ES-I3 (cell line): ENCODE results near the gene GPR35.

Experiments
- H3K36me3 ChIP-seq: 2 replicates; pipeline ENCODE4 v1.6.1; 2013; ENCODE audit warnings: mild to moderate bottlenecking, low read length, control low read depth, moderate library complexity; ENCODE audit not compliant: insufficient read depth
- H3K4me1 ChIP-seq: 2 replicates; pipeline ENCODE4 v1.6.1; 2013; ENCODE audit warnings: mild to moderate bottlenecking, control low read depth, low read length; ENCODE audit not compliant: insufficient read depth
- H3K9ac ChIP-seq: 2 replicates; pipeline ENCODE4 v1.6.1; 2013; ENCODE audit warnings: low read depth, mild to moderate bottlenecking, low read length, moderate library complexity
- H3K9me3 ChIP-seq: 2 replicates; pipeline ENCODE4 v1.6.1; 2013; ENCODE audit warnings: mild to moderate bottlenecking, low read length, moderate library complexity; ENCODE audit not compliant: control insufficient read depth, insufficient read depth

Gene GPR35

DNA sequence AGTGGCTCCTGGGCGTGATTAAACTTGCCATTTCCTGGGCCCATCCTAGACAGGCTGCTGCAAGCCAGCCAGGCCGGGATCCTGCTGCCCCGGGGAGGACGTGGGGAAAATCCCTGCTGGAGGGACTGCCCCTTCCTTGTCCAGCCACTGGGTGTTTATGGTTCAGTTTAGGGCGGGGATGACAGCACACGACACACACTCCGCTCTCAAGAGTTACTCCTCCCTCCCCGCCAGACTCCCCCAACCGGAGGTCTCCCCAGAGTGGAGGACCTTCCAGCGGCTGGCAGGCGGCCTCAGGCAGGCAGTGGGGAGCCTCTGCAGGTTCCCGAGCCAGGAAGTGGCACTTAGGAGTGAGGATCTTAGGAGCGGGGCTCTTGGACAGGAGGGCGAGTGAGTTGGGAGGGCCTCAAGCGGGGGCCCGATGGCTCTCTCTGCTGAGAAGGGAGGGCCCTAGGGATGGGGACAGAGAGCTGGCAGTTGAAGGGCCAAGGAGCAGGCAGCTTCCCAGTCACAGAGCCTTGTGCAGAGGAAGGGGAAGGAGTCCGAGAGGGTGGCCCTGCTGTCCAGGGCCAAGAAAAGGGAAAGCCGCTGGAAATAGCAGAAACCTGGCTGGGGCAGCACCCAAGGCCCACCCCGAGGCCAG is 5.7 kb upstream of the GPR35 start:
- H3K9ac ChIP-seq = no peak overlapping the region

GRCh38 chr2:240620149-240620731 is 5.0 kb upstream of the GPR35 start:
- Histone ChIP-seq H3K9me3 (peaks cover 7% of the 10 kb centered on the region; the same call in 1 of the 2 replicates), H3K9ac (no peak overlapping the region), H3K4me1 (peaks cover 5% of the 10 kb centered on the region; the same call in 1 of the 2 replicates), H3K36me3 (no peaks in the 10 kb centered on the region)

More for the DNA sequence above, 5.7 kb upstream of the GPR35 start:
- H3K9me3 ChIP-seq = peaks cover 7% of the 10 kb centered on the region; the same call in 1 of the 2 replicates
- no peaks in the 10 kb centered on the region for H3K36me3 ChIP-seq
- no peaks in the 10 kb centered on the region for H3K4me1 ChIP-seq

DNA sequence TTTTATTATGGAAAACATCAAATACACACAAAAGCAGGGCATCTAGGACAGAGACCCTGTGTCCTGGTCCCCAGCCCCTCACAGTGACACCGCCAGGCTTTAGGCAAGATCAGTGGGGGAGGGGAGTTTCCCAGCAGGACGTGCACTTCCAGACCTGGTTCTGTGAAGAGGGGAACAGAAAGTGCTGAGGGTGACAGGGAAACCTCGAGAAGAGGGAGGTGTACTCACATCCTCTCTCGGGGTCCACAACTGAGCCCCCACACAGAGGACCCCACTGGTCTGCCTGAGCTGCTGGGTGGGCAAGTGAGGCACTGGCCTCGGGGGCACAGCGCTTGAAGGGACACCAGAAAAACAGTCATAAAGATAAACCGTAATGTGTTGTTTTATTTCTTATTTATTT is 4.4 kb upstream of the GPR35 start:
- peaks cover 7% of the 10 kb centered on the region; the same call in 1 of the 2 replicates for H3K9me3 ChIP-seq
- no peaks in the 10 kb centered on the region for H3K36me3 ChIP-seq
- peaks cover 5% of the 10 kb centered on the region; the same call in 1 of the 2 replicates for H3K4me1 ChIP-seq
- no peak overlapping the region for H3K9ac ChIP-seq

- Histone ChIP-seq H3K9ac (no peak overlapping the region), H3K4me1 (peaks cover 5% of the 10 kb centered on the region; the same call in 1 of the 2 replicates), H3K36me3 (no peaks in the 10 kb centered on the region), H3K9me3 (peaks cover 4% of the 10 kb centered on the region; the same call in 1 of the 2 replicates)
Observed at GRCh38 chr2:240622060-240622411, 3.2 kb upstream of the GPR35 start.

DNA sequence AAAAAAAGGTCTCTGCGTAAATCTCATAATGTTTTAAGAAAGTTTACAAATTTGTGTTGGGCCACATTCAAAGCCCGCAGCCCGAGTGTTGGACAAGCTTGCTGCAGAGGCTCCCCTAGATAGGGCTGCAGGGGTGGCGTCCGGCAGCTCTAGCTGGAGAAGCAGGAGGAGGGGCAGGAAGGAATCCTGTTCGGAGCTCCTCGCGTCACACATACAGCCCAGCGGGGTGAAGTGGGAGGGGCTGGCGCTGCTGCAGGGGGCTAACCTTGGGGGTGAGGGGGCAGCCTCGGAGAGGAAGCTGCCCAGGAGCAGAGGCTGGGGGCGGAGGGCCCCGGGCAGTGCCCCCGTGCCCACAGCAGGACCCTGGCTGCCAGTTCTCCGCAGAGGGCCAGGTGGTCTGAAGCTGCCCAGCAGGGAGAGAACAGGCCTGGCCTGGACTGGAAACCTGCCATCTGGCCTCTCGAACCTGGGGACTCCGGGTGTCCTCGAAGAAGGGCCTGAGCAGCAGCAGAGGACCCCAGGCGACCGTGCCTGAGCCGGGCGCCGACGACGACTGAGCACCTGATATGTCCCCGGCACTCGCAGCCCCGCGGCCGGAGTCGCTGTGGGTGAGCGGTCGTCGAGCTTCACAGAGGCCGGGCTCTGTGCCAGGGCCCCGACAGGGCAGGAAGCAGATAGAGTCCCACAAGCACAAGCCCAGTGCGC is 2.6 kb upstream of the GPR35 start:
- H3K9ac ChIP-seq = no peak overlapping the region
- peaks cover under 1% of the 10 kb centered on the region; the same call in 1 of the 2 replicates for H3K9me3 ChIP-seq
- no peaks in the 10 kb centered on the region for H3K36me3 ChIP-seq
- H3K4me1 ChIP-seq = peaks cover 5% of the 10 kb centered on the region; the same call in 1 of the 2 replicates

- Histone ChIP-seq H3K4me1 (peaks cover 5% of the 10 kb centered on the region; the same call in 1 of the 2 replicates), H3K36me3 (no peaks in the 10 kb centered on the region), H3K9me3 (no peaks in the 10 kb centered on the region), H3K9ac (no peak overlapping the region)
Observed at GRCh38 chr2:240623531-240624010, 1.7 kb upstream of the GPR35 start.

DNA sequence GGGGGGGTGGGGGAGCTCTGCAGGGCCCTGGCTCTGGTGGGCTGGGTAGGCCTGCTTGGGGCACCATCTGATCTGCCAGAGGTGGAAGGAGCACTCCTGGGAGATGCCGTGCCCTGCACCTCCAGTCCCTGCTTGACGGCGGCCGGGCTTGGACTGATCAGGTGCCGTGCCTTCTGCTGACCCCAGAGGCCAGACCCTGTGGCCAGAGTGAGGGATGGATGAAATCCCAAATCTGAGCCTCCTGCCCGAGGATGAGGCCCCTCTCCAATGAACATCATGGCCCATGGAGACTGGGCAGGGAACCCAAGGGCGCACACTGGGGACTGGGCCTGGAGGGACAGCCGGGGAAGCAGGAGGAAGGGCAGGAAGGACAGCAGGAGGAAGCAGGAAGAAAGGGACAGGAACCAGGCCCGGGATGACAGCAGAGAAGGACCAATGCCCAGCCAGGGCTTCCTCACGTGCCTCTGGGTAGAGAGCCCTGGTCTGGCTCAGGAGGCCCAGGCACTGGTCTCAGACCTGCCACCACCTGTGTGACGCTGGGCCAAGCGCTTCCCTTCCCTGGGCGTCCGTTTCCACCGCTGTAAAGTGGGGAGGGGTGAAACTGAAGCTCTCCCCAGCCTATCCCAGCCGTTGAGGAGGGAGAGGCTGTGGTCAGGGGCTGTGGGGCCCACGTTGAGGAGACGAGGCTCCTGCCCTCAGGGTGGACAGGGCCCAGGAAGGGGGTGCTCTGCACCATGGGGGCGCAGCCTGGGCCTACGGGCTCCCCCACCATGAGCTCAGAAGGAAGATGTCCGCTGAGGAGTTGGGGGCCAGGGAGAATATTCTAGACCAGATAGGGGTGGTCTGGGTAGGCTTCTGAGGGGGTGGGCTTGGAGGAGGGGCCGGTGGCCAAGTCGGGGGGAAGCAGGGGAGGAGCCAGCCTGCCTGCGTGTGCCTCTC is 1.0 kb upstream of the GPR35 start:
- Histone ChIP-seq H3K9me3 (no peaks in the 10 kb centered on the region), H3K4me1 (peaks cover 5% of the 10 kb centered on the region; the same call in 1 of the 2 replicates), H3K36me3 (no peaks in the 10 kb centered on the region), H3K9ac (no peak overlapping the region)

DNA sequence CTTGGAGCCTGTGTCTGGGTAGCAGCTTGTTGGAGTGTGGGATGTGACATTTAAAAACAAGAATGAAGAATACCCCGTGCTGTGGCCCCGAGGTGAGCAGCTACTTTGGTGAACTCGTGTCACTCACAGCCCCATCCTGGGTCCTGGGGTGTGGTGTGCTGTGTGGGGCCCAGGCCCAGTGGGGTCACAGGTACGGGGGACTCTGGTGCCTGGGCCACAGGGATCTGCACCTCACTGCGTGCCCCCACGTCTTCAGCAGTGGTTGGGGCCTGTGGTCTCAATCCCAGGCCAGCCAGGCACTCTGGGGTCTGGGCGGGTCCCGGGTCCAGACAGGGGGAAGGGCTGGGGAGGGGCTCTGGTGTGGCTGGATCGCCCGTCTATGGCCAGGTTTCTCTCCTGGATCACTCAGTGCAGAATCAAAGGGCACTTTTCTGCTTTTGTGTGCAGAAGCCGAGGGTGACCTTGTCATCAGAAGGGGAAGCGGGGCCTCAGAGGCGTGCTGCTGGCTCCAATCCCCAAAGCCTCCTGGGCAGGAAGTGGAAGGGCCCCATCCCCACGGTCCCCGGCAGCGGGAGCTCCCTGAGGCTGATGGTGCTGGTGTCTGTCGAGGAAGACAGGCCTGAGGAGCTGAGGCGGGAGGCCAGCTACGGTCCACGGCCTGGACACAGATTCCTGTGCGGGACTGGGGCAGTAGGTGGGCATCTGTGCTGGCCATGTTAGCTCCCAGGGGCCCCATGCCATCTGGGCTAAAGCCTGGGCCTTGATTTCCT is 1.4 kb downstream of the GPR35 start:
- H3K4me1 ChIP-seq = peaks cover 5% of the 10 kb centered on the region; the same call in 1 of the 2 replicates
- no peak overlapping the region for H3K9ac ChIP-seq
- no peaks in the 10 kb centered on the region for H3K9me3 ChIP-seq
- H3K36me3 ChIP-seq = no peaks in the 10 kb centered on the region

DNA sequence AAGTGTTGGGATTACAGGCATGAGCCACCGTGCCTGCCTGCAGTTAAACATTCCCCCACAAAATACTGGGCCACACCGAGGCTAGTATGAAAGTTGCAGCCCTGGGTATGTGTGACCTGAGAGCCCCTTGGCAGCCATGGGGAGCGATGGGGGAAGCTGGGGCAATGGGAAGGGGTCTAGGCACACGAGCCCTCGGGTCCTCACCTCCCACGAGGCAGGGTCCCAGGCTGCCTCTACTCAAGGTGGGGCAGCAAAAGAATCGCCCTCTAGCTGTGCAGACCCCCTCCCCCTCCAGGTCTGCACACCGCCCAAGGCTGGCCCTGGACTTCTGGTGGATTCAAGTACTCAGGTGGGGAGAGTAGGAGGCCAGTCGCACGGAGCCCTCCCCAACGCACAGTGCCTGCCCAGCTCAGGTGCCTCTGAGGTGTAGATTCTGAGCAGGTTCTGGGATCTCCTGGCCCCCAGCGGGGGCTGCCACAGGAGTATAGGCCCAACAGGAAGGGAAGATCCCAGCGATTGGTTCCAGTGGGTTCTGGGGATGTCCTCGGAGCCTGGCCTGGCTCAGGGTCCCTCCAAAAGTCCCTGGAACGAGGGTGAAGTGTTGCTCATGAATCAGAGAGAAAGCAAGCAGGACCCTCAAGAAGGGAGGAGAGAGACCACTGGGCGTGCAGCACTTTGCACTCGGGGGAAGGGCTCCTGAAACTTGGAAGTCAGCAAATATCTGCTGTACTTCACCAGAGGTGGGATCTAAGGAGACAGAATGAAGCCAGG is 2.6 kb downstream of the GPR35 start:
- Histone ChIP-seq H3K9ac (no peak overlapping the region), H3K4me1 (peaks cover 5% of the 10 kb centered on the region; the same call in 1 of the 2 replicates), H3K36me3 (no peaks in the 10 kb centered on the region), H3K9me3 (no peaks in the 10 kb centered on the region)

DNA sequence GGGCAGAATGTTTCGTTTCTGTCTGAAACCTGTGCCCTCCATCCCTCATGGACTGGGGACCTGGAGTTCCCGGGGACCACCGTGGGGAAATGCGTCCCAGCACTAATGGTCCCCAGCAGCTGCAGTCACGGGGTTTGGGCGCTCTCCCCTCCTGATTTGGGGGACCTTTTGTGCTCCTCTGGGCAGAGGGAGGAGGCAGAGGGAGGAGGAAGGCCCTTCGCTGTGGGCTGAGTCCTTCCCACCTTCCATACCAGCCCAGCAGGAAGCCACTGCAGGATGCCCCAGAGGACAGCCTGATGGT is 3.2 kb downstream of the GPR35 start:
- Histone ChIP-seq H3K9ac (no peak overlapping the region), H3K4me1 (peaks cover 5% of the 10 kb centered on the region; the same call in 1 of the 2 replicates), H3K9me3 (no peaks in the 10 kb centered on the region), H3K36me3 (no peaks in the 10 kb centered on the region)

GRCh38 chr2:240628808-240629618 is 3.7 kb downstream of the GPR35 start:
- Histone ChIP-seq H3K36me3 (no peaks in the 10 kb centered on the region), H3K4me1 (peaks cover 5% of the 10 kb centered on the region; the same call in 1 of the 2 replicates), H3K9ac (no peak overlapping the region), H3K9me3 (no peaks in the 10 kb centered on the region; the same call in 1 of the 2 replicates)

DNA sequence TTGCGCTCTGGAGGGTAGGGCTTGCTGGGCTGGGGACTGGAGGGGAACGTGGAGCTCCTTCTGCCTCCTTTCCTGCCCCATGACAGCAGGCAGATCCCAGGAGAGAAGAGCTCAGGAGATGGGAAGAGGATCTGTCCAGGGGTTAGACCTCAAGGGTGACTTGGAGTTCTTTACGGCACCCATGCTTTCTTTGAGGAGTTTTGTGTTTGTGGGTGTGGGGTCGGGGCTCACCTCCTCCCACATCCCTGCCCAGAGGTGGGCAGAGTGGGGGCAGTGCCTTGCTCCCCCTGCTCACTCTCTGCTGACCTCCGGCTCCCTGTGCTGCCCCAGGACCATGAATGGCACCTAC is 4.3 kb downstream of the GPR35 start:
- Histone ChIP-seq H3K4me1 (peaks cover 5% of the 10 kb centered on the region; the same call in 1 of the 2 replicates), H3K9me3 (peaks cover 5% of the 10 kb centered on the region), H3K9ac (no peak overlapping the region), H3K36me3 (no peaks in the 10 kb centered on the region)
